Measurements from ENCODE around the gene KRTAP5-4.
"Not testable (repeated sequence)": the region's sequence is repeated elsewhere in the genome, so short reads cannot be mapped to it uniquely, and the experiment has no call there.

Gene KRTAP5-4

GRCh38 chr11:1600626-1601025, 21.3 kb downstream of the KRTAP5-4 start:
- no peak for DNase-seq (ENCODE audit: low spot score)

- DNase-seq (ENCODE audit: low spot score), result no peak
Observed at GRCh38 chr11:1598816-1599215, 23.1 kb downstream of the KRTAP5-4 start.

DNA sequence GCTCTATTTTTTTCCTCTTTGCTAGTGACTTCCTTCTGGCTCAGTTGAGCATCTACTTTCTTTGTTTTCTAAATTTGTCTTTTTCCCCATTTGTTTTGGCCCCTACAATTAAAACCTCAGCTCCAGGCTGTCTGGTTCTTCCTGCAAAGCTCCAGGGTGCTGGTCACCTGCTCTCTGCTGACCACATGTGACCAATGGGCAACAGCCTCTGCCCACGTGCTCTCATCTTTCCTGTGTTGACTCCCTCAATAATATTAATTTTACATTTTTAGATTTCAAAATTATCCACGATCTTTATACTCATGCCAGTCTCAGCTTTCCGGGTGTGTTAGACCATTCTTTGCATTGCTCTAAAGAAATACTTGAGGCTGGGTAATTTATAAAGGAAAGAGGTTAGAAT, 23.5 kb downstream of the KRTAP5-4 start:
- not testable (repeated sequence) for DNase-seq (ENCODE audit: low spot score)

DNA sequence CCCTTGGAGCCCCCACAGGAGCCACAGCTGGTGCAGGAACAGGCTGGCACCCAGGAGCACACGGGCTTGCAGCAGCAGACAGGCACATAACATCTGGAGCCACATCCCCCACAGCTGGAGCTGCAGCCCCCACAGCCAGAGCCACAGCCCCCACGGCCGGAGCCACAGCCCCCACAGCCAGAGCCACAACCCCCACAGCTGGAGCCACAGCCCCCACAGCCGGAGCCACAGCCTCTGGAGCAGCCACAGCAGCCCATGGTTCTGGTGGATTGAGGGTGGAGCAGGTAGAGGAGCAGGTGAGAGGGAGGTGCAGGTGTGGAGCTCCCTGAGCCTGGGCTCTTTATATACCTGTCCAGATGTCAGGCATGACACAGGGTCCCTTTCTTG, 24.0 kb downstream of the KRTAP5-4 start, which contains the start of gene KRTAP5-2:
Gene KRTAP5-2 (minus strand): TSS at position 301 of the 387 bp plus-strand sequence. CDS start 44 bp downstream, at position 257.
- no peak for DNase-seq (ENCODE audit: low spot score)

DNA sequence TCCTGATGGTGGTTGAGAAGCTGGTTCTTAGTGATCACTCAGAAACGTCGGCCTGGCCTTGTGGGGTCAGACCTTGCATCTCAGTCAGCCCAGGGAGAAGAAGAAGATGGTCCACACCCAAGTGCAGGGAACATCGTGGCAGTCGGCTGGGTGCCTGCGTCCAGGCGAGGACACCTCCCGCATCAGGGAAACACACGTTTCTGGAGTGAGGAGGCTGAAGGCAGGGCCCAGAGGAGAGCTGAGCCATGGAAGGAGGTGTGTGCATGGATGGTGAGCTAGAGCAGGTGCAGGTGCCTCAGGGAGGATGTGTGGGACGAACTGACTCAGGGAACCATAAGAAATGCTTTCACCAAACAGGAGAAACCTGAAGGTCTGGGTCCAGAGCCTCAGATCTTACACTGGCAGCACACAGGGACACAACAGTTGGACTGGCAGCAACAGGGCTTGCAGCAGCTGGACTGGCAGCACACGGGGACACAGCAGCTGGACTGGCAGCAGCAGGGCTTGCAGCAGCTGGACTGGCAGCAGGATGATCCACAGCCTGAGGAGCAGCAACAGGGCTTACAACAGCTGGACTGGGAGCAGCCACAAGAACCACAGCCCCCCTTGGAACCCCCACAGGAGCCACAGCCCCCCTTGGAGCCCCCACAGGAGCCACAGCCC, 24.5 kb downstream of the KRTAP5-4 start:
- no peak for DNase-seq (ENCODE audit: low spot score)

- not testable (repeated sequence) for DNase-seq (ENCODE audit: low spot score)
Observed at GRCh38 chr11:1596576-1597121, 25.3 kb downstream of the KRTAP5-4 start.

GRCh38 chr11:1595994-1596575, 25.9 kb downstream of the KRTAP5-4 start:
- not testable (repeated sequence) for DNase-seq (ENCODE audit: low spot score)

- no peak for DNase-seq (ENCODE audit: low spot score)
Observed at GRCh38 chr11:1592628-1593027, 29.3 kb downstream of the KRTAP5-4 start.

- no peak for DNase-seq (ENCODE audit: low spot score)
Observed at GRCh38 chr11:1589996-1590395, 31.9 kb downstream of the KRTAP5-4 start.

- not testable (repeated sequence) for DNase-seq (ENCODE audit: low spot score)
Observed at GRCh38 chr11:1589191-1589963, 32.6 kb downstream of the KRTAP5-4 start.

DNA sequence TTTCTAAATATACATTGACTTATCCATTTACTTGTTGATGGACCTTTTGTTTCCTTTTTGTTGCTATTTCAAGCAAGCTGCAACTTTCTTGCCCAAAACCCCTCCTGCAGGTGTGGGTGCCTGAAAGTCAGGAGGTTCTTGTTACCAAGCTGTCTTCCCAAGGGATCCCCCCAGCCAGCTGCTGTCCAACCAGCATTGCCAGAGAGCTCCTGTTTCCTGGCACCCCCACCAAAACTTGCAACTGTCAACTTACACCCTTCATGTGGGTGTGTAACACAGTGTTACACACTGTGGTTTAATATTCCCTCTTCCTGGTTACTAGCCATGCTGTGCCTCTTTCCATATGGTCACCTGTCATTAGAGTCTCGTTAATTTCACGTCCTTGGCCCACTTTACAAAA, 35.2 kb downstream of the KRTAP5-4 start:
- DNase-seq (ENCODE audit: low spot score), result no peak

DNA sequence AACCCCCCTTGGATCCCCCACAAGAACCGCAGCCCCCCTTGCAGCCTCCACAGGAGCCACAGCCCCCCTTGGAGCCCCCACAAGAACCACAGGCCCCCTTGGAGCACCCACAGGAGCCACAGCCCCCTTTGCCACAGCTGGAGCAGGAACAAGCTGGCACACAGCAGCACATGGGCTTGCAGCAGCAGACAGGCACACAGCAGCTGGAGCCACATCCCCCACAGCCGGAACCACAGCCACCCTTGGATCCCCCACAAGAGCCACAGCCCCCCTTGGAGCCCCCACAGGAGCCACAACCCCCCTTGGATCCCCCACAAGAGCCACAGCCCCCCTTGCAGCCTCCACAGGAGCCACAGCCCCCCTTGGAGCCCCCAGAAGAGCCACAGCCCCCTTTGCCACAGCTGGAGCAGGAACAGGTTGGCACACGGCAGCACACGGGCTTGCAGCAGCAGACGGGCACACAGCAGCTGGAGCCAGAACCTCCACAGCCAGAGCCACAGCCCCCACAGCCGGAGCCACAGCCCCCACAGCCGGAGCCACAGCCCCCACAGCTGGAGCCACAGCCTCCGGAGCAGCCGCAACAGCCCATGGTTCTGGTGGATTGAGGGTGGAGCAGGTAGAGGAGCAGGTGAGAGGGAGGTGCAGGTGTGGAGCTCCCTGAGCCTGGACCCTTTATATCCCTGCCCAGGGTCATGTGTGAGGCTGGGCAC, 37.1 kb downstream of the KRTAP5-4 start, which contains the start of gene KRTAP5-1:
Gene KRTAP5-1 (minus strand): TSS at position 623 of the 710 bp plus-strand sequence. CDS start 34 bp downstream, at position 589.
- not testable (repeated sequence) for DNase-seq (ENCODE audit: low spot score)

- not testable (repeated sequence) for DNase-seq (ENCODE audit: low spot score)
Observed at GRCh38 chr11:1582909-1583308, 39.0 kb downstream of the KRTAP5-4 start.

DNA sequence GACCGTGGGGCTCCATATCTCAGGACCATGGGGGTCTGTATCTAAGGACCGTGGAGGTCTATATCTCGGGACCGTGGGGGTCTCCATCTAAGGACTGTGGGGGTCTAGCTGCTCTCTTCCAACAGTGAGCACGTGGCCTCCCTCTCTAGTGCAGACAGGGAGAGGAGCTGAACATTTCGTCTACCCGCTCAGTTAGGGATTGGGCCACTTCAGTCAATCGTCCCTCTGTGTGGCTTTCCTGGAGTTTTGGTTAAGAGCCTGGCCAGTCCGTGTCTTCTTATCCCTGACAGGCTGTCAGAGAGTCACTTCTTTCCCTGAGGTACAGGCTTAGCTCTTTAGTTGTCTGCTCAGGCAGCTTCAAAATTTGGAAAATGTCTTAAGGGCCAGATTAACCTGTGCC, 40.0 kb downstream of the KRTAP5-4 start:
- DNase-seq (ENCODE audit: low spot score), result no peak

GRCh38 chr11:1576825-1577224, 45.1 kb downstream of the KRTAP5-4 start:
- no peak for DNase-seq (ENCODE audit: low spot score)

DNA sequence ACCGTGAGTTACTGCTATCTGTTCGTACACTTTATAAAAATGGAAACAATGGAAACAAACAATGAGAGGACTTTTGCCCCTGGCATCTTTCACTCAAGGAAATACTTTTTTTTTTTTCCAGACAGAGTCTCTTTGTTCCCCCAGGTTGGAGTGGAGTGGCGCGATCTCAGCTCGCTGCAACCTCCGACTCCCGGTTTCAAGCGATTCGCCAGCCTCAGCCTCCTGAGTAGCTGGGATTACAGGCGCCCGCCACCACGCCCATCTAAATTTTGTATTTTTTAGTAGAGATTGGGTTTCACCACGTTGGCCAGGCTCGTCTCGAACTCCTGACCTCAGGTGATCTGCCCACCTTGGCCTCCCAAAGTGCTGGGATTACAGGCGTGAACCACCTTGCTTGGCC, 46.2 kb downstream of the KRTAP5-4 start:
- not testable (repeated sequence) for DNase-seq (ENCODE audit: low spot score)

DNA sequence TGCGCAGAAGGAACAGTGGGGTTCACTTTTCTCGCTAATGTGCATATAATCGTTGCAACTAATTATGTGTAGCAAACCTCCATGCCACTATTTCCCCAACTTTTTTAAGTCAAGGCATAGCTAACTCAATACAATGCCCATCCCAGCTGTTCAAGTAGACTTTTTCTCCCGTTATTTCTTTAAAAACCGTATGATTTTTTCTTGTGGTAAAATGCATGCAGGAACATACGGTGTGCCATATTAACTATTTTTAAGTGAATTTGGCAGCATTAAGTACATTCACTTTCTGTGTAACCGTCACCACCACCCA, 47.0 kb downstream of the KRTAP5-4 start:
- no peak for DNase-seq (ENCODE audit: low spot score)

- peak; percentile 76 for DNase-seq (ENCODE audit: low spot score)
Observed at GRCh38 chr11:1574238-1574932, 47.6 kb downstream of the KRTAP5-4 start.

DNA sequence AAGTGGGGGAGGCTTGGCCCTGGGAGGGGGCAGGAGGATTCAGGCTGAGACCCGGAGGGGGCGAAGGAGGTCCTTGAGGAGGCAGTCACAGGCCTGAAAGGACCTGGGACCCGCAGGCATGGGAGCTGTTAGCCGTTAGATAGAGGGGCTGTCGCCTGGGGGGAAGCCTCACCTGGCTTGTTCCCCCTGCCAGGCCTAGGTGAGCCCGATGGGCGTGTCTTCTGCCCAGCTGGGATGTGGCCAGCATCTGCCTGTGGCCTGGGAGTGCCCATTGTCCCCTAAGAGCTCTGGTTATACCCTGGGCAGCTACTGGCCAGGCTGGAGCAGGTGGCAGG, 48.1 kb downstream of the KRTAP5-4 start:
- DNase-seq (ENCODE audit: low spot score), result no peak

GRCh38 chr11:1573077-1573902, 48.6 kb downstream of the KRTAP5-4 start:
- no peak for DNase-seq (ENCODE audit: low spot score)
